IPS-18a (cell line): ENCODE data around the gene NR0B1.

ENCODE experiments used
- H3K27ac ChIP-seq: one replicate; pipeline ENCODE4 v1.5.1; 2013; ENCODE audit warnings: low read length
- H3K27me3 ChIP-seq: one replicate; pipeline ENCODE4 v1.6.1; 2013; ENCODE audit warnings: mild to moderate bottlenecking, low read length; ENCODE audit not compliant: control insufficient read depth, insufficient read depth
- H3K36me3 ChIP-seq: one replicate; pipeline ENCODE4 v1.6.1; 2013; ENCODE audit warnings: low read depth, low read length; ENCODE audit not compliant: control insufficient read depth
- H3K4me1 ChIP-seq: one replicate; pipeline ENCODE4 v1.6.1; 2013; ENCODE audit warnings: low read depth, low read length; ENCODE audit not compliant: control insufficient read depth
- H3K4me3 ChIP-seq: one replicate; pipeline ENCODE4 v1.5.1; 2013; ENCODE audit warnings: low read length
- H3K9ac ChIP-seq: one replicate; pipeline ENCODE4 v1.6.1; 2013; ENCODE audit warnings: mild to moderate bottlenecking, low read length, moderate library complexity
- H3K9me3 ChIP-seq: one replicate; pipeline ENCODE4 v1.6.1; 2013; ENCODE audit warnings: low read depth, low read length; ENCODE audit not compliant: control insufficient read depth

NR0B1 gene

GRCh38 chrX:30309139-30309571 lies at the start of gene NR0B1:
NR0B1 (minus strand) TSS chrX:30309390; CDS start chrX:30309363, 27 bp downstream.
- Histone ChIP-seq H3K4me3 (peak within 1 kb of the TSS; percentile 32), H3K9me3 (peaks cover 20% of the 10 kb centered on the region), H3K36me3 (no peaks in the 10 kb centered on the region), H3K9ac (no peak within 1 kb of the TSS), H3K4me1 (no peaks in the 10 kb centered on the region), H3K27me3 (peaks cover 41% of the 10 kb centered on the region), H3K27ac (no peak within 1 kb of the TSS)

GRCh38 chrX:30349946-30350345 lies 40.8 kb upstream of the NR0B1 start:
- H3K9me3 ChIP-seq = peaks cover 13% of the 10 kb centered on the region
- H3K4me3 ChIP-seq = no peak overlapping the region
- no peaks in the 10 kb centered on the region for H3K36me3 ChIP-seq
- no peaks in the 10 kb centered on the region for H3K27me3 ChIP-seq
- H3K9ac ChIP-seq = no peak overlapping the region
- H3K27ac ChIP-seq = no peak overlapping the region
- no peaks in the 10 kb centered on the region for H3K4me1 ChIP-seq

- no peak overlapping the region for H3K27ac ChIP-seq
Measured at GRCh38 chrX:30343206-30343605, 34.0 kb upstream of the NR0B1 start.

GRCh38 chrX:30340753-30341152 lies 31.6 kb upstream of the NR0B1 start:
- Histone ChIP-seq H3K9ac (no peak overlapping the region), H3K27ac (no peak overlapping the region), H3K27me3 (no peaks in the 10 kb centered on the region)

More at GRCh38 chrX:30343206-30343605, 34.0 kb upstream of the NR0B1 start:
- Histone ChIP-seq H3K9ac (no peak overlapping the region), H3K9me3 (peaks cover 19% of the 10 kb centered on the region), H3K36me3 (no peaks in the 10 kb centered on the region), H3K27me3 (no peaks in the 10 kb centered on the region), H3K4me3 (no peak overlapping the region), H3K4me1 (no peaks in the 10 kb centered on the region)

GRCh38 chrX:30327762-30328161 lies 18.6 kb upstream of the NR0B1 start:
- Histone ChIP-seq H3K27ac (no peak overlapping the region), H3K9ac (no peak overlapping the region), H3K4me1 (no peaks in the 10 kb centered on the region), H3K9me3 (peaks cover 3% of the 10 kb centered on the region), H3K27me3 (no peaks in the 10 kb centered on the region), H3K36me3 (no peaks in the 10 kb centered on the region), H3K4me3 (no peak overlapping the region)

More at GRCh38 chrX:30340753-30341152, 31.6 kb upstream of the NR0B1 start:
- Histone ChIP-seq H3K4me3 (no peak overlapping the region), H3K36me3 (no peaks in the 10 kb centered on the region), H3K9me3 (peaks cover 19% of the 10 kb centered on the region), H3K4me1 (no peaks in the 10 kb centered on the region)

- H3K36me3 ChIP-seq = no peaks in the 10 kb centered on the region
- H3K9ac ChIP-seq = no peak overlapping the region
- H3K9me3 ChIP-seq = peaks cover 7% of the 10 kb centered on the region
- H3K4me3 ChIP-seq = no peak overlapping the region
- H3K27ac ChIP-seq = no peak overlapping the region
- H3K4me1 ChIP-seq = no peaks in the 10 kb centered on the region
- no peaks in the 10 kb centered on the region for H3K27me3 ChIP-seq
Measured at GRCh38 chrX:30317308-30317707, 8.1 kb upstream of the NR0B1 start.

- Histone ChIP-seq H3K36me3 (no peaks in the 10 kb centered on the region), H3K9ac (no peak overlapping the region), H3K4me1 (no peaks in the 10 kb centered on the region), H3K27ac (no peak overlapping the region), H3K9me3 (peaks cover 11% of the 10 kb centered on the region), H3K27me3 (peaks cover 25% of the 10 kb centered on the region), H3K4me3 (no peak overlapping the region)
Measured at GRCh38 chrX:30313322-30313721, 4.1 kb upstream of the NR0B1 start.

GRCh38 chrX:30312858-30313257 lies 3.7 kb upstream of the NR0B1 start:
- Histone ChIP-seq H3K4me3 (no peak overlapping the region), H3K9ac (no peak overlapping the region), H3K4me1 (no peaks in the 10 kb centered on the region), H3K27ac (no peak overlapping the region), H3K27me3 (peaks cover 30% of the 10 kb centered on the region), H3K9me3 (peaks cover 11% of the 10 kb centered on the region), H3K36me3 (no peaks in the 10 kb centered on the region)

GRCh38 chrX:30310429-30311206 lies 1.4 kb upstream of the NR0B1 start:
- H3K4me3 ChIP-seq = no peak overlapping the region

GRCh38 chrX:30308263-30309138 lies 689 bp downstream of the NR0B1 start:
- Histone ChIP-seq H3K4me1 (no peaks in the 10 kb centered on the region), H3K36me3 (no peaks in the 10 kb centered on the region), H3K9ac (no peak overlapping the region), H3K27ac (no peak overlapping the region), H3K4me3 (peak overlapping the region; percentile 32), H3K9me3 (peaks cover 20% of the 10 kb centered on the region), H3K27me3 (peaks cover 41% of the 10 kb centered on the region)

More at GRCh38 chrX:30310429-30311206, 1.4 kb upstream of the NR0B1 start:
- no peaks in the 10 kb centered on the region for H3K4me1 ChIP-seq
- no peak overlapping the region for H3K27ac ChIP-seq
- H3K9me3 ChIP-seq = peaks cover 9% of the 10 kb centered on the region
- H3K36me3 ChIP-seq = no peaks in the 10 kb centered on the region
- peaks cover 41% of the 10 kb centered on the region for H3K27me3 ChIP-seq
- H3K9ac ChIP-seq = no peak overlapping the region

- H3K9me3 ChIP-seq = peaks cover 17% of the 10 kb centered on the region
- no peaks in the 10 kb centered on the region for H3K36me3 ChIP-seq
- no peak overlapping the region for H3K27ac ChIP-seq
- H3K4me1 ChIP-seq = no peaks in the 10 kb centered on the region
- H3K4me3 ChIP-seq = no peak overlapping the region
- H3K9ac ChIP-seq = no peak overlapping the region
- H3K27me3 ChIP-seq = peaks cover 41% of the 10 kb centered on the region
Measured at GRCh38 chrX:30307466-30307865, 1.7 kb downstream of the NR0B1 start.
